ENCODE results near the gene NIPSNAP2. TPM values are rescaled to one million over a fixed set of nuclear protein-coding genes. Genes with fewer than 3 reads are reported as not detected.

NIPSNAP2 gene
- total and polyA plus RNA-seq, 2 of the 13 experiments (the other 11 are each of a cell fraction or from before 2014, with no cell fraction given), result 40.3 to 61.5 TPM

- TF ChIP-seq SP4 (CRISPR knock-in tag; IDR thresholded peaks at IDR 0.05), result peak; percentile 96
- TF ChIP-seq ZFP37 (CRISPR knock-in tag; IDR thresholded peaks at IDR 0.05; ENCODE audit: borderline replicate concordance), result no peak
- TF ChIP-seq HNF1B (CRISPR knock-in tag; IDR thresholded peaks at IDR 0.05), result peak; percentile 79
- TF ChIP-seq NFKBIZ (CRISPR knock-in tag; IDR thresholded peaks at IDR 0.05), result peak; percentile 74; the same call in 1 of the 2 replicates
- TF ChIP-seq MTA1 (CRISPR knock-in tag; IDR thresholded peaks at IDR 0.05; ENCODE audit: borderline replicate concordance), result peak; percentile 68; the same call in 1 of the 2 replicates
- peak; percentile 75 for TF ChIP-seq ASH2L (IDR thresholded peaks at IDR 0.05; ENCODE audit: insufficient read length, low read depth, low read length)
- no peak for TF ChIP-seq BRD4 (CRISPR knock-in tag; IDR thresholded peaks at IDR 0.05)
- TF ChIP-seq, protein P1, sequence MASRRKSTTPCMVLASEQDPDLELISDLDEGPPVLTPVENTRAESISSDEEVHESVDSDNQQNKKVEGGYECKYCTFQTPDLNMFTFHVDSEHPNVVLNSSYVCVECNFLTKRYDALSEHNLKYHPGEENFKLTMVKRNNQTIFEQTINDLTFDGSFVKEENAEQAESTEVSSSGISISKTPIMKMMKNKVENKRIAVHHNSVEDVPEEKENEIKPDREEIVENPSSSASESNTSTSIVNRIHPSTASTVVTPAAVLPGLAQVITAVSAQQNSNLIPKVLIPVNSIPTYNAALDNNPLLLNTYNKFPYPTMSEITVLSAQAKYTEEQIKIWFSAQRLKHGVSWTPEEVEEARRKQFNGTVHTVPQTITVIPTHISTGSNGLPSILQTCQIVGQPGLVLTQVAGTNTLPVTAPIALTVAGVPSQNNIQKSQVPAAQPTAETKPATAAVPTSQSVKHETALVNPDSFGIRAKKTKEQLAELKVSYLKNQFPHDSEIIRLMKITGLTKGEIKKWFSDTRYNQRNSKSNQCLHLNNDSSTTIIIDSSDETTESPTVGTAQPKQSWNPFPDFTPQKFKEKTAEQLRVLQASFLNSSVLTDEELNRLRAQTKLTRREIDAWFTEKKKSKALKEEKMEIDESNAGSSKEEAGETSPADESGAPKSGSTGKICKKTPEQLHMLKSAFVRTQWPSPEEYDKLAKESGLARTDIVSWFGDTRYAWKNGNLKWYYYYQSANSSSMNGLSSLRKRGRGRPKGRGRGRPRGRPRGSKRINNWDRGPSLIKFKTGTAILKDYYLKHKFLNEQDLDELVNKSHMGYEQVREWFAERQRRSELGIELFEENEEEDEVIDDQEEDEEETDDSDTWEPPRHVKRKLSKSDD (CRISPR knock-in tag; IDR thresholded peaks at IDR 0.05; ENCODE audit: low read depth), result peak; percentile 81; the same call in 1 of the 2 replicates
- 0 out of 2 replicates have a peak, but pooled peaks have one; percentile 72 for TF ChIP-seq TMF1 (CRISPR knock-in tag; IDR thresholded peaks at IDR 0.05; ENCODE audit: low read depth)
- TF ChIP-seq KLF9 (CRISPR knock-in tag; IDR thresholded peaks at IDR 0.05; ENCODE audit: low read depth), result peak; percentile 53; the same call in 1 of the 2 replicates
- TF ChIP-seq RBFOX2 (IDR thresholded peaks at IDR 0.05; ENCODE audit: low read depth, low read length), result peak; percentile 95
- TF ChIP-seq ZBTB25 (CRISPR knock-in tag; IDR thresholded peaks at IDR 0.05), result peak; percentile 78; the same call in 1 of the 2 replicates
- no peak for TF ChIP-seq DBP (CRISPR knock-in tag; IDR thresholded peaks at IDR 0.05; ENCODE audit: not compliant biosample characterization)
- TF ChIP-seq ZNF770 (CRISPR knock-in tag; IDR thresholded peaks at IDR 0.05), result no peak
- TF ChIP-seq HOMEZ (CRISPR knock-in tag; IDR thresholded peaks at IDR 0.05; ENCODE audit: low read depth), result peak; percentile 83
- TF ChIP-seq ZNF567 (CRISPR knock-in tag; IDR thresholded peaks at IDR 0.05; ENCODE audit: borderline replicate concordance), result peak; percentile 74; the same call in 1 of the 2 replicates
Observed at GRCh38 chr7:55951637-55952351, 12.6 kb upstream of the NIPSNAP2 start, which contains the start of gene MRPS17 (continued).
